SU-DHL-6 (cell line): Measurements from ENCODE around the gene EPB41.

ENCODE experiments used
- EZH2phosphoT487 ChIP-seq: fragments of 200-600 bp; sonication (generic), shearing (Covaris generic); conservative IDR thresholded peaks from 2 replicates; pipeline ENCODE4 v1.6.1; 2018; ENCODE audit warnings: mild to moderate bottlenecking, antibody characterized with exemption, low read length, moderate library complexity, mixed read lengths
- TF ChIP-seq, protein P1 (sequence below): fragments of 200-600 bp; sonication (generic); IDR thresholded peaks from one replicate; pipeline ENCODE4 v1.5.1; 2017; ENCODE audit warnings: antibody characterized with exemption, mild to moderate bottlenecking, low read length, moderate library complexity; ENCODE audit not compliant: insufficient read depth, poor library complexity, severe bottlenecking

DNA sequence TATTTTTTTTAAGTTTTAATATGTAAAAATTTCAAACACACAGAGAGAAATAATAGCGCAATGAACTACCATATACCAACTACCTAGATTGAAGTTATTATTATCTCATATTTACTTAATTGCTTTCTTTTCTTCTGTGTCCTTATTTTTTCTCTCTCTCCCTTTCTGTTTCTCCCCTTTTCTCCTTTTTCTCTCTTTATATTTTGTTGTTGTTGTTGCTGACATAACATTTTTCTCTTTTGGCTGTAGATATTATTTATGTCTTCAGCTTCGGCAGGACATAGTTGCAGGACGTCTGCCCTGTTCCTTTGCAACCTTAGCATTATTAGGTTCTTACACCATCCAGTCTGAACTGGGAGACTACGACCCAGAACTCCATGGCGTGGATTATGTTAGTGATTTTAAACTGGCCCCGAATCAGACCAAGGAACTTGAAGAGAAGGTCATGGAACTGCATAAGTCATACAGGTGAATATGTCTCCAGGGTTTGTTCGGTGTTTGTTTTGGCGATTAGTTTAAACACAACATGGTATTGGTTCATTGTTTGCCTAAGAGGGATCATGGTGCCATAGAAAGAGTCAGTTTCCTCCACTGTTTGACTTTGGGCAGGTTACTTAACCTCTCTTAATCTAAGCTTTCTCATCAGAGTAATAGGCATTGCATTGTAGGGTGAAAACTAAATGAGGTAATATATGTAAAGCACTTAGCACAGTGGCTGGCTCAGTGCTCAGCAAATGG lies 103.8 kb downstream of the EPB41 start:
- TF ChIP-seq, protein P1, sequence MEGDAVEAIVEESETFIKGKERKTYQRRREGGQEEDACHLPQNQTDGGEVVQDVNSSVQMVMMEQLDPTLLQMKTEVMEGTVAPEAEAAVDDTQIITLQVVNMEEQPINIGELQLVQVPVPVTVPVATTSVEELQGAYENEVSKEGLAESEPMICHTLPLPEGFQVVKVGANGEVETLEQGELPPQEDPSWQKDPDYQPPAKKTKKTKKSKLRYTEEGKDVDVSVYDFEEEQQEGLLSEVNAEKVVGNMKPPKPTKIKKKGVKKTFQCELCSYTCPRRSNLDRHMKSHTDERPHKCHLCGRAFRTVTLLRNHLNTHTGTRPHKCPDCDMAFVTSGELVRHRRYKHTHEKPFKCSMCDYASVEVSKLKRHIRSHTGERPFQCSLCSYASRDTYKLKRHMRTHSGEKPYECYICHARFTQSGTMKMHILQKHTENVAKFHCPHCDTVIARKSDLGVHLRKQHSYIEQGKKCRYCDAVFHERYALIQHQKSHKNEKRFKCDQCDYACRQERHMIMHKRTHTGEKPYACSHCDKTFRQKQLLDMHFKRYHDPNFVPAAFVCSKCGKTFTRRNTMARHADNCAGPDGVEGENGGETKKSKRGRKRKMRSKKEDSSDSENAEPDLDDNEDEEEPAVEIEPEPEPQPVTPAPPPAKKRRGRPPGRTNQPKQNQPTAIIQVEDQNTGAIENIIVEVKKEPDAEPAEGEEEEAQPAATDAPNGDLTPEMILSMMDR, result no peak
- TF ChIP-seq EZH2phosphoT487, result no peak
